HG03175 (cell line): ENCODE results near the gene DCHS2.
A peak's percentile ranks its signal among the peaks of the same experiment; 100 is the strongest.

Source experiments
- ATAC-seq: cut with Tn5 transposase; IDR thresholded peaks from one replicate; pipeline ENCODE4 v1.9.1; 2021; ENCODE audit warnings: mild to moderate bottlenecking, moderate library complexity; ENCODE audit not compliant: unreplicated experiment

DCHS2 gene

DNA sequence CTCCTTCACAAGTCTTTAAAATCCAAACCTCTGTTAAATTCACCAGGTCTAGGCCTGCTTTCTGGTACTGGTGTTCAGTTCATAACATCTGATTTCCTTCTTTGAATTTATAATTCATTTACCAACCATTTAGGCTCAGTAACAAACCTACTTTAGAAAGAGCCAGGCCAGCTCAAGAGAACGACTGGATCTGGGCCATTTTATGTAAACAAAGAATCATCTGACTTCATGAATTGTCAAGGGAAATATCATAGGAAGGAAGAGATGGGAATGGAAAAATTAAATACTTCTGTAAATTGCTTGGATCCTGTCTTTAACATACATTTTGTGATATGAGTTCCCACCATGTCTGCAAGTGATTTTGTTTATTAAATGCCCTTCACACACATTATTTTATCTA lies 36.5 kb downstream of the DCHS2 start:
- ATAC-seq: no peak

DNA sequence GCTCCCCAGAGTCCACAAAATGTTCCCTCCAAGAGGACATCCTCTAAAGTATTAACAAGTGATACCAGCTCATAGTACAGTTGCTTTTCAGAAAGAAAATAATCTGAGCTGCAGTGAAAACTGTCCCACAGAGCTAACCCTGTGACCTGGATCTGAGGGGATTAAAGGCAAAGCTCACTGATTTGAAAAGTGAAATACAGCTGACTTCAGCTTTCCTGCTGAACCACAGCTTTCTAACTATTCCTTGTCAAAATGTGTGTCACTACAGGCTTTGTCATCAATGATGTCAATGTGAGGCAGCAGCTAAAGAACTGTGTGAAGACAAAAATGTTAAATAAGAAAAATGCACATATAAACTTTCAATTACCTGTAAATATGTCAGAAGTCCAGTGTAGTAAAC lies 36.9 kb downstream of the DCHS2 start:
- no peak for ATAC-seq

DNA sequence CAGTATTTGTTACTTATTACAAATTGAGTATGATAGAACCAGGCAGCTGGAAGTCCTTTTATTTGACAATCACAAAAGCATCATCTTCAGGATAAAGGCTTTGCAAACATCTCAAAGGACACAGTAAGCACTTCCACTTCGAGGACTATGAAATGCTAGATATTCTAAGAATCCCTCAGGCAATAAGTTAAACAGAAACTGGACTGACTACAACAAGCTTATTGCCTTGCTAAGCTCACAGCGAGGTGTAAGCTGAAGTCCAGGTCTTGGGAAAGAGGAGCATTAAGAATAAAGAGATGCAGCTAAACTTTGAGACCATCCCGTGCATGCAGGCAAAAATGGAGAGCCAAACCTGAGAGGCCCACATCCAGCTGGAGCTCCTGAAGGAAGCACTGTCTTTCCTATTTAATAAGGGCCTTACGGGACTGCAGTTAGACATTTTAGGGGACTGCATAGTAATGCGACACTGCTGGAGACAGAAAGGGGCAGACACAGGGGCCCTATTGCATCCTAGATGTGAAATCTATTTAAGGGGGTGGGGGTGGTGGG lies 38.7 kb downstream of the DCHS2 start:
- ATAC-seq: no peak

DNA sequence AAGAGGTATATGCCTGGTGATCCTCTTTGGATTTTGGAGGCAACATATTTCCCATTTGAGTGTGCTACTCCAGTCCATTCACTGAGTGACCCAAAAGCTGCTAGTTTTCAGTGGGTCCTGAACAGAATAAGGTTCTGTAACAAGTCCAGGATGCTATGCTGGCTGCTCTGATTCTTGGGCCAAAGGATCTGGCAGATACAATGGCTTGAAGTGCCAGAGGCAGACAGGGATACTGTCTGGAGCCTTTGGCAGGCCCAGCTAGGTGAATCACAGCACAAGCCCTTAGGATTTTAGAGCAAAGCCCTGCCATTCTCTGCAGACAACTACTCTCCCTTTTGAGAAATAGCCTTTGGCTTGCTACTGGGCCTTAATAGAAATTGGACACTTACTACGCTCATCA lies 40.6 kb downstream of the DCHS2 start:
- ATAC-seq: no peak

DNA sequence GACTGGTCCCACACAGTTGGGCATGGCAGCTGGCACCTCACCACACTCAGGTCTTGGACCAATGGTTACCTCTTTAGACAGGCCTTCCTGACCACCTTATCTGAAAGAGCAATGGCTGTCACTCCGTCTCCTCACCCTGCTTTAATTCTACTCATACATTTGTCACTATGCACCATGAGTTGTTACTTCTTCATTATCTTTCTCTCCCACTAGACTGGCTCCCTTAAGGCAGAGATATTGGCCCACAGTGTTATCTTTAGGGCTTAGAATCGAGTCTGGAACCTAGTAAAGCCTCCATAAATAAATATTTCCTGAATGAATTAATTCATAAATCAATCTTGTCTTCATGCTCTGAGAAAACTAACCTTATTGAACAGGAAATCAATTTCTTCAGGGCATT lies 46.6 kb downstream of the DCHS2 start:
- no peak for ATAC-seq

DNA sequence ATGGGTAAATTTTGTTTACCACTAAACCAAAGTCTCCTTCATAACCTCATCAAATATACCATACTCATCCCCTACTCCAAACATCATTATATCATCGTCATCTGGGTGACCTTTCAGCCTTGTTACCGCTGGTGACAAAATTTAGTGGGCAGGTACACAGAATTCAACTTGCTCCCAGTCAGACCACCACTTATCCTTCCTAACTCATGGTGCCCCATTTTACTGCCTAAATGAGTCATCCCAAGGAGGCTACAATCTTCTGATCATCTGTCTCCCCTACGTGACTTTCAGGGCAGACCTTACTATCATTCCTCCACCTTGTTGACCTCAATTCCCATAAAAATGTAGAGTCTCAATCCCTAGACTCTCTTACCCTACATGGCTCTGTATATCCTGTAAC lies 49.6 kb downstream of the DCHS2 start:
- ATAC-seq: no peak

DNA sequence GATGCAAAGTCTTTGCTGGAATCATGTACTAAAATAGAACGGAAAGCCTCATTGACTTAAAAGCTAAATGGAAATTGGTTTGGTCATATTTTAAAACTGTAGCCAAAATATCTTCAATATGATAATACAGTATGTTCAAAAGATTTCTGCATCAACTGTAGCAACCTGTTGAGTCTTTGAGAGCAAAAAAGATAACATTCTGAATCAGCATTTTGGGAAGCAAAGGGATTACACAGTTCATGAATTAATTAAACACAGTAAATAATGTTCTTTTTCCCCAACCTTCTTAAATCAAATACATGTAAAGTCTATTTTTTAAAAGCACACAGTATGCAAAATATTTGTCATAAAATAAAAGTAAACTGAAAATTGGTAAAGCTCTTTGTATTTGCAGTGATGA lies 50.5 kb downstream of the DCHS2 start:
- no peak for ATAC-seq

DNA sequence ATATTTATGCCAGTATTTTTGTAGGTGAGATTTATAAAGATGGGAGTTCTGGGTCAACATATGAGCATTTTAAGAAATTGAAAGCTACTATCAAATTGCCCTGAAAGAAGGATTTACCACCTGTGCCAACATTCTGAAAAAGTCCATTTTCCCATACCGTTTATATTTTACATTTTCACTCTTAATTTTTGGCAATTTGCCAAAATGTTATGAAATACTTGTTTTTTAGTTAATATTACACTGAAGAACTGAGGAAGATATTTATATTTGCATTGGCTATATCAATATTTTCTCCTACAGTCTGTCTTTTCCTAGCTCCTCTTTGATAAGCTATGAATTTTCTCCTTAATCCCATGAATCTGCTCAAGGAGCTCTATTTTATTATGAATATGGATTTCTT lies 52.4 kb downstream of the DCHS2 start:
- ATAC-seq: no peak

DNA sequence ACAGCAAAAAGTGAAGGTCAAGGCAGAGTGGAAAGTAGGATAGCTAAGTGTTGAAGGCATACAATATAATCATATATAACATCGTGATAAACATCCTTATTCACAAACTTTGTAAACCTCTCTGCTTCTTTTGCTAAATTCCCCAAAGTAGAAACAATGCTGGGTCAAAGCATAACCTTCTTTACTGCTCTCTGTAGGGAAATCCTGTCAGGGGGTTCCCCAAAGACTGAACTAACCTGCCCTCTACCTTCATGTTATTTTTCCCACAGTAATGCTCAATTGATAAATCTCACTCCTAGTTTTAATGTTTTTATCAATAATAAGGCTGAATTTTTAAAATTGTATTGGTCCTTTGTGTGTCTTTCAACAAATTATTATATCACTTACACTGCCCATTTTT lies 55.7 kb downstream of the DCHS2 start:
- no peak for ATAC-seq

DNA sequence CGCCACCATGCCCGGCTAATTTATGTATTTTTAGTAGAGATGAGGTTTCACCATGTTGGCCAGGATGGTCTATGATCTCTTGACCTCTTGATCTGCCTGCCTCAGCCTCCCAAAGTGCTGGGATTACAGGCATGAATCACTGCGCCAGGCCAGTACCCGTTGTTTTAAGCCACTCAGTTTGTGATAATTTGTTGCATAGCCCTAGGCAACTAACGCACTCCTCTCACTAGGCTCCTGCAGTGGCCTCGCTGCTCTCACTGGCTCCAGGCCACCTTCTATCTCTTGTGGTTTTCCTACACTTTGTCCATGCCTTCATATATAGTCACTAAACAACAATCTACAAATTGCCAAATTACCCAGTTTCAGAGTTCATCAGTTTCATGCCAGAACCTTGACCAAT lies 58.1 kb downstream of the DCHS2 start:
- ATAC-seq: no peak

DNA sequence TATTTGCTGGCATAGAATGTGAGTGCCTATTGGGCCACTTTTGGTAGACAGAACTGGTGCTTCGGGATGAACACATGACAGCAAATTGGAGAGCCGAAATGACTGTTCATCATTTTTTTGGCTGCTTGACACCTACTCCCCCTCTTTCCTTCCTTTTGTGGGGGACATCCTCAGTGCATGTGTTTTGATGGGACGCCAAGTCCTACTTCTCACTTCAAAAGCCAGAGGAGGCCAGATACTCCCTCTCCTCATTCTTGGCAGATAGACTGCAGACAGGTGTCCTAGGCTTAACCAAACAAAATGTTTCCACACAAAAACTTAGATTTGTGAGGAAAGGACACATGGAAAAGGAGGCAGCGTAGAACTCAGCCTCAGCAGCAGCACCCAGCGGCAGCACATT lies 62.4 kb downstream of the DCHS2 start:
- ATAC-seq: no peak

DNA sequence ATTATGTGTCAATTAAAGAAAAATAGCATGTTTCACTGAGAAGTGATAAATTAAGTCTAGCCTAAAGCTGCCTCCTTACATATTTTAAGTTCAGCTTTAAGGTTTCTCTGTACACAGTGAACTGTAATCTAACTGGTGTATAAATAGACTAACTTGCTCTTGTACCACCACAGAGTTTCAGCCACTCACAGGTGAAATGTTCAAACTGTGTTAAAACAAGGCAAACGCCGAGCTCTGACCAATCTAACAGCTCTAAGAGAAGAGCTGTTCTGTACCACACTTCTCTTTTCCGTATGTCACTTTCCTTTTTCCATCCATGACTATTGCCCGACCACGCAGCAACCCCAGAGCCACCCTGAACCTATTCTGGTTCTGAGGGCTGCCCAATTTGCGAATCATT lies 64.5 kb downstream of the DCHS2 start:
- peak; percentile 34 for ATAC-seq

DNA sequence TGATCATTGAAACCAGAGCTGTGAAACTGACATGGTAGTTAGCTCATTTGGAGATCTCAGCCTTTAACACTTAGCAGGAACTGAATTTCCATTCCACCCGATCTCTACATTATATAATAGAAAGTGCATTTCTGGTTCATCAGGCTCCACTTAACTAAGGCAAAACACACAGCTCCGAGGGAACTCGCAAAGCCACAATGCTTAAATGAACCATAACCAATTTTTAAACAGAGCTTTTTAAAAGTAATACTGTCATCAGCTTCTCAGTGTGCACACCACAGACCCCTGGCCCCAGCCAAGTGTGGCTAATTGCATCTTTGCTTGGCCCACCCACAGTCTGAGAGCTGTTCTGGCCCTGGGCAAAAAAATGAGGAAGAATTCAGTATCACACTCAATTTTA lies 66.1 kb downstream of the DCHS2 start:
- no peak for ATAC-seq

DNA sequence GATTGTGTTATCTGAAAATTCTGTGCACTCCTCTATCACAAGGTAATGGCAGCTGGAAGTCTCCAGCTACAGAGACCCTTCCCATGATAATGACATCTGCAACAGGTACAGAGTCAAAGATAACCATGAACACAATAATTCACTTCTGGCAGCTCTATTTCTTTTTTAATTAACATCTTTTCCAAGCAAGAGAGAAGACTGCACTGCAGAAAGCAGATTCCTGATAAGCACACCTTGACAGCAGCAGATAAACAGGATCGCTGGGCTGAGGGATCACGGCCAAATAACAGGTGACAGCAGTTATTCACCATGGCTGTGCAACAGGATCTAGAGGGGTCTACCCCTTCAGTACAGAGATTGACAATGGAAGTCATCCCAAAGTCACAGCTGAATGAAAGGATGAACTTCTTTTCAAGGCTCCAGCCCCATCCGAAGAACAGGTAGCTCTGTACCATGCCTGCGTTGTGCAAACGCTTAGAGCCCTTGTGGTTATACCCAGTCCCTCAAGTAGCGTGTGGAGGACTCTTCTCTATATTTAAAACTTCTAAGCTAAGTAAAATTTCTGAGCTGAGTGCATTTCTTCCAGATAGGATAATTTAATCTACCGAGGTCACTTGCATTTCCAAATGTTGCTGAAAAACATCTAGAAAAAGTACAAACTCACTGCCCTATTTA lies 66.7 kb downstream of the DCHS2 start:
- ATAC-seq: no peak

DNA sequence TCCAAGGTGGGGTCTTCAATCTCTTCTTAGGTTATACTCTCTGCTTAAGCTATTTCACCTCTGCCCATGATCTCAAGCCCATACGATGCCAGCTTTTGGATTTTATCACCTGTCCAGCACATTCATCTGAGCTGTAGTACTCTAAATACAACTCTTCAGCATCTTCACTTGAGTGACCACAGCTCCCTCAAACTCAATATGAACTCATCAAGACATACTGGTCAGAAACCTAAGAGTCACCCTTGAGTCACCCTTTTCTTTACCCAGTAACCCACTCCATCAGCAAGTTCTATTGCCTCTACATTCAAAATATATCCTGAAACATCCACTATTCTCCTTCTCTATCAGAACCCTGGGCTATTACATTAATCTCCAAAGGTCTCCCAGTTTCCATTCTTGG lies 69.4 kb downstream of the DCHS2 start:
- ATAC-seq: peak; percentile 28

DNA sequence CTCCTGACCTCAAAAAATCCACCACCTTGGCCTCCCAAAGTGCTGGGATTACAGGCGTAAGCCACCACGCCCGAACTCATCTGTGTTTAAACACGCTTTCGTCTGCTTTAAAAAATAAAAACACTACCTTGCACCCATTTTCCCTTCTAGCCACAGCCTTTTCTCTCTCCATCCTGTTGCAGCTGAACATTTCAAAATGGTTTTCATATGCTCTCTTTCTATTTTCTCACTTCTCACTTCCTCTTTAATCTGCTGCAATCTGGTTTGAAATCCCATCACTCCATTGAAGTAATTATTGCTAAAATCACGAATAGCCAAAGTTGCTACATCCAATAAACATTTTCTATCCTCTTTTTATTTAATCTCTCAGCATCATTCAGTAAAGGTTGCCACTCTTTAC lies 70.0 kb downstream of the DCHS2 start:
- peak; percentile 68 for ATAC-seq

DNA sequence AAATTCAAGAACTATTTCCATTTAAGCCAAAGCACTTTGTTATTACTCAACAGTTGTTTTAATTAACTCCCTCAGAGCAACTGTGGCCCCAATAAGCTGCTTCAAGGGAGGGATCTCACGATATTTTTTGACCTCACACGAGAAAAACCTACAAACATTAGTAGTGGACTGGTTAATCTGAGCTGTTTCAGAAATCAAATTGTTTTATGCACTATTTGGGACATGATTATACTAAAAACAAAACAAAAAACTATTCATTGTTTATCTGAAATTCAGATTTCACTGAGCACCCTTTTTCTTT lies 74.3 kb downstream of the DCHS2 start:
- ATAC-seq: no peak

DNA sequence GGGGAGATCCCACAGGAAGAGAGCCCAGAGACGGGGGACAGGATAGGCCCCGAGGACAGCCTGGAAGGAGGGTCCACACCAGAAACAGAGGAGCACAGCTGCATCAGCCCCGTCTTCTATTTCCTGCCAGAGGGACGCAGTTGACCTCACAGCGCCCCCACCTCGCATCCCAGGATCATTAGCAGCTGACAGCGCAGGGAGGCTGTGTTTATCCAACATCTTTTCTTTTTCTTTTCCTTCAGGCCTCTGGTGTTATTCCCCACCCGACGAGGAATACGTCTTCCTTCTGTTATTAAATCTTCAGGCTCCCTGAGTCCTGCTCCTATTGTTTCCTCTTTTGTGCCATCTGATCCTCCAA lies 75.4 kb downstream of the DCHS2 start:
- ATAC-seq: peak; percentile 30

DNA sequence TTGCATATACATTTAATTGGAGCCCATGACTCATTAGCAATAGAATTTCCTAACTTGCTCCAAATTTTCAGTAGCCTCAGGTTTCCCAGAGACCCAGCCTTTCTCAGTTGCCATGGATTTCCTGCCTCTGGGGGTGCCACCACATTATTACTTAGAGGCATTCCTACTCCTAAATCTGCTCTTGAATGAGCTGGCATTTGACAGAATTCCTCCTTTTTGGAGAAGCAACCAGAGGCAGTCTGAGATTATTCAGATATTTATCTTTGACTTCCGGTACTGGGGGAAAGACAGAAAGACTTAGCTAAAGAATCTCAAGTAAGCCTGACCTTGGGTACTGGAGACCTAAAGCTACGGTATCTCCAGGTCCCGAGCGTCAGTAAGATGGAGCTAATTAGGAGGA lies 76.3 kb downstream of the DCHS2 start:
- ATAC-seq: no peak

DNA sequence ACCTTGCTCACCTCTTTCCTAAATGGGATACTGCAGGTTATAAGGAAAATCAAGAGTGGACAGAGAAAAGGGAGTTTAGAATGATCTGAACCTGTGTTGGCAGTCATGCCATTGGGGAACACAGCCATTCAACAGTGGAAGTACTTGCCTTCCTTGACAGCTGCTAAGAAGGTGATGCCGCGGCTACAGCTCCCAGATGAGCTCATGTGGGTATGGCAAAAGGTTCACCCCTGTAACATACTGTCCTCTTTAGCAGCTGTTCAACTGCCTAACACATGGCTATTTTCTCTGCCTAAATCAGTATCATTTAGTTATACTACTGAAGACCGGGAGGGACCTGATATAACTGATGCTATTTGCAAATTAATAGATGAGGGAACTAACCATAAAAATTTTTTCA lies 76.8 kb downstream of the DCHS2 start:
- ATAC-seq: no peak

DNA sequence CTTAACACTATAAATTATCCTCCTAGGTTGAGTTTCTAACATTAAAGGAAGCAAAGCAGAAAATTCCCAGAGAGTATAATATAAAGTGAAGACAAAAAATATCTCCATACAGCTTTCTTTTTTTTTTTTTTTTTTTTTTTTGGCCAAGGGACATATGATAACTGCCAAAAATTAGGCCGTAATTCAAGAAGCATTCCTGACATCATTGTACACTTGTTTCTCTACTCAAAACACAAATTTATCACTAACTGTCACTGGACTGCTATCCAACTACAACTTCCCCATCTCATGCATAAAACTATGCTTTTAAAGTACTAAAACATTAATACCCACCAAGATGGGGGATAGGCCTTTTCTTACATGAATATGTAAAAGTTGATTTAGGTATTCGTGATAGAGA lies 77.2 kb downstream of the DCHS2 start:
- no peak for ATAC-seq

DNA sequence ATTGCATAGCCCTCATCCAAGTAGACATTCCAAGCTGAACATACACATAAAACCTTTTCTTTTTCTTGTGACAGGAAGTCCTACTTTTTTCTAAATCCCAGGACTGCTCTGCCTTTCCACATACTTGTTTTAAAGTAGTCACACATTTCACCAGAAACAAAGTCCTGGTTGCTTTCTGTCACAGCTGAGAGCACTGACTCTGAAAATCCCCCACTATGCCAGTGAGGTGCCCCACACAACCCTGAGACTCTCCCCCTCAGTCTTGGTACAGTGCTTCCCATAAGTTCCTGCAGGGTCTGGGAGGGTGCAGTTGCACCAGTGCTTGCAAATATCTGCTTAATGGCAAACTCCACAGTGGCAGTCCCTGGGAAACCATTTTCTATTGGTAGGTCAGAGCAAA lies 84.2 kb downstream of the DCHS2 start:
- ATAC-seq: no peak

DNA sequence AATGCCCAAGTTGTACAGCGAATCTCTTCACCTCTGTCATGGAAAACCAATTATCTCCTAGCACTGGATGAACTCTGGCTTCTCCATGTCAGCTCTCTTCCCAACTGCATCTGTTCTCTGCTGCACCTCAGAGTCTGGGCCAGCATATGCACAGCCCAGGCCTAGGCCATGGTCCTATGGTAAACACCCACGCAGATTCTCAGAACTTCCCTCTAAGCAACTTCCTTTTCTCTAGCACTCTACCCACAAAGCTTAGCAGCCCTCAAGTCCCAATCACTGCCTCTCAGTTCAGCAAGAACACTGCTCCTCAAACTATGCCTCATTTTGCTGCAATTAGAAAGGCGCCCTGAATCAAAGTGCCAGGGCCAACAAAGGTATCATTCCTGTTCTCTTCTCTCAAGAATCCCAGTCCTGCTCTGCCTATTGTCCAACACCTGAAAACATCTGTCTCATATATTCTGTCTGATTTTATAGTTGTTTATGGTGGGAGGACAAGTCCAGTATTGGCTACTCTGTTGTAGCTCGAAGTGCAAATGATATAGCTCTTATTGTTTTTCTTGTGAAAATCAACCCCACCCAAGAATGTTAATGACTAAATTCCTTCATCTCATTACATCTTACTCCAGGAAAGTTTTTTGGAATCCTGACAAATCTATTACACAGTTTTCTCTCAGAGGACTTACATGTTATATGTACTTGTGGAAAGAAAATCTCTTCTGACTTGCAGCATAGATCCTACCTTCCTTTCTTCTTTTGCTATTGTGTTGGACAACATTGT lies 85.4 kb downstream of the DCHS2 start:
- peak; percentile 65 for ATAC-seq
